BLaER1 treated with 17β-estradiol and CSF1 and Interleukin-3, amounts not matched to agents 10 nM and 100 nM (cell line): ENCODE measurements around the gene SPRY4.
"Not testable (repeated sequence)": the region's sequence is repeated elsewhere in the genome, so short reads cannot be mapped to it uniquely, and the experiment has no call there.

Source experiments
- H3K27ac ChIP-seq, 11 experiments: shearing (Covaris generic); formaldehyde crosslinking; 2 replicates each; pipeline ENCODE4 v1.8.1; 2022
- H3K27me3 ChIP-seq, 11 experiments: shearing (Covaris generic); formaldehyde crosslinking; 2 replicates each; pipeline ENCODE4 v1.8.1; 2022
- H3K36me3 ChIP-seq, 11 experiments: shearing (Covaris generic); formaldehyde crosslinking; 2 replicates each; pipeline ENCODE4 v1.8.1; 2022
- H3K4me1 ChIP-seq, 10 experiments: shearing (Covaris generic); formaldehyde crosslinking; 2 replicates each; pipeline ENCODE4 v1.8.1; 2022
- H3K4me2 ChIP-seq, 11 experiments: shearing (Covaris generic); formaldehyde crosslinking; 2 replicates each; pipeline ENCODE4 v1.8.1; 2022
- H3K4me3 ChIP-seq, 10 experiments: shearing (Covaris generic); formaldehyde crosslinking; 2 replicates each; pipeline ENCODE4 v1.8.1; 2022
- H3K9ac ChIP-seq, 11 experiments: shearing (Covaris generic); formaldehyde crosslinking; 2 replicates each; pipeline ENCODE4 v1.8.1; 2022
- H3K9me3 ChIP-seq, 11 experiments: shearing (Covaris generic); formaldehyde crosslinking; replicated peaks in 1 of 11; 2 replicates each; pipeline ENCODE4 v1.8.1; 2022
- H4K20me1 ChIP-seq, 11 experiments: shearing (Covaris generic); formaldehyde crosslinking; 2 replicates each; pipeline ENCODE4 v1.8.1; 2022
- Cebpa-rat ChIP-seq, 11 experiments: shearing (Covaris generic); IDR thresholded peaks; 2 replicates each; pipeline ENCODE4 v1.8.1; 2022

SPRY4 gene

DNA sequence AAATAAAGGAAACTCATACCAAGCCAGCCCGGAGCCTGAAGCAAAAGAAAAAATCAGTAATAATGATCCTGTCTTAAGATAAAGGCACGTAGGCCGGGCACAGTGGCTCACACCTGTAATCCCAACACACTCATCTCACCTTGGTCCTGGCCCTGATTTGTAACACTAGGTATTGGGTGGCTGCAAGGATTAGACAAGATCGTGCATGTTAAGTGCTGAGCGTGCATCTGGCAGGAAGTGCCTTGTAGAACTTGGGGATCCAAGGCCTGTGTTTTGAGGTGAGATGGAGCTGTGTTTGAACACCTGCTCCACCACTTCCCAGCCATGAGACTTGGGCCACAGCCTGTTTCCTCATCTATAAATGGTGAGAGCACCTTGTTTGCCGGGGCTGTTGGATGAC lies 41.5 kb downstream of the SPRY4 start:
- Histone ChIP-seq H3K4me2 (0 out of 22 replicates have a peak overlapping the region, but pooled peaks of 1 of the 11 experiments have one; percentile 12), H3K27me3 (no peaks in the 10 kb centered on the region), H4K20me1 (no peaks in the 10 kb centered on the region), H3K4me3 (no peak overlapping the region), H3K27ac (no peak overlapping the region), H3K9ac (no peak overlapping the region), H3K4me1 (peaks cover 25 to 64% (median 52%) of the 10 kb centered on the region in 10 experiments), H3K36me3 (no peaks in the 10 kb centered on the region), H3K9me3 (no peaks in the 10 kb centered on the region)
- TF ChIP-seq Cebpa-rat (IDR thresholded peaks at IDR 0.05), result no peak

DNA sequence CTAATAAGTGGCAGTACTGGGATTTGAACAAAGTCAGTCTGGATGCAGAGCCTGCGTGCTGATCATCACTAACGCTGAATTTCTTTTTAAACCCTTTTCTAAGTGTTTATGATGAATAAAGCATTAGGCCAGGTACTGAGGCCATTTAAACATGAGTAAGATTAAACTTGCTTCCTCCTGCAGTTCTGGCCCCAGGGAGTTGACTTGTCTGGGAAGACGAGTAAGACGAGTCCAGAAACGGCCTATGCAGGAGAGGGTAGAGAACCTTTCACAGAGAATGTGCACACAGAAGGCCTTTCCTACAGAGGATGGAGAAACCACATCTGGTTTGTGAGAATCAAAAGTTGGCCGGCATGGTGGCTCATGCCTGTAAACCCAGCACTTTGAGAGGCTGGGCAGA lies 42.9 kb downstream of the SPRY4 start:
- Histone ChIP-seq H3K4me2 (peak overlapping the region in 8 of 11 experiments; percentile 0 to 84 (median 54); a peak in 8 of 22 replicates), H3K9ac (no peak overlapping the region), H3K4me1 (peaks cover 12 to 51% (median 39%) of the 10 kb centered on the region in 10 experiments), H3K36me3 (no peaks in the 10 kb centered on the region), H3K4me3 (no peak overlapping the region), H3K27ac (no peak overlapping the region), H4K20me1 (no peaks in the 10 kb centered on the region), H3K27me3 (no peaks in the 10 kb centered on the region), H3K9me3 (no peaks in the 10 kb centered on the region)
- no peak for TF ChIP-seq Cebpa-rat (IDR thresholded peaks at IDR 0.05)

DNA sequence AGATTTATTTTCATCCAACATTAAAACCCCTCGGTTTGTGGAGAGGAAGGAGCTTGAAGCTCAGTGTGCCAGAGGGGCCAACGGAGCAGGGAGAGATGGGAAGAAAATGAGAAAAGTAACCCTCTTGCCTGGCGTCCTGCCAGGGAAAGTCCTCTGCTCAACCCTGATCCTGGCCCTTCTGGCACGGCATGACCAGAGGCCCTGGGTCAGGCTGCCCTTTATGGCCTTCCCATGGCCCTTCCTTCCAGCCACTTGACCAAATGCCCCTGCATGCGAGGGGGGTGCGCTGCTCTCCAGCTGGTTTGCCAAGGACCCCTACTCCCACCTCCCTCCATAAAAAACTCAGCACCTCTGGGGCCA lies 43.8 kb downstream of the SPRY4 start:
- H3K36me3 ChIP-seq, result no peaks in the 10 kb centered on the region
- peak overlapping the region in 4 of 11 experiments; percentile 15 to 52 (median 29); a peak in 6 of 22 replicates for H3K27ac ChIP-seq
- peak overlapping the region in 10 of 11 experiments; percentile 48 to 84 (median 76); a peak in 20 of 22 replicates for H3K4me2 ChIP-seq
- no peaks in the 10 kb centered on the region for H3K27me3 ChIP-seq
- peaks cover 12 to 41% (median 32%) of the 10 kb centered on the region in 10 experiments for H3K4me1 ChIP-seq
- 0 out of 22 replicates have a peak overlapping the region, but pooled peaks of 1 of the 11 experiments have one; percentile 5 for H3K9ac ChIP-seq
- no peak for TF ChIP-seq Cebpa-rat (IDR thresholded peaks at IDR 0.05)
- no peaks in the 10 kb centered on the region for H4K20me1 ChIP-seq
- H3K4me3 ChIP-seq, result no peak overlapping the region
- H3K9me3 ChIP-seq, result no peaks in the 10 kb centered on the region

DNA sequence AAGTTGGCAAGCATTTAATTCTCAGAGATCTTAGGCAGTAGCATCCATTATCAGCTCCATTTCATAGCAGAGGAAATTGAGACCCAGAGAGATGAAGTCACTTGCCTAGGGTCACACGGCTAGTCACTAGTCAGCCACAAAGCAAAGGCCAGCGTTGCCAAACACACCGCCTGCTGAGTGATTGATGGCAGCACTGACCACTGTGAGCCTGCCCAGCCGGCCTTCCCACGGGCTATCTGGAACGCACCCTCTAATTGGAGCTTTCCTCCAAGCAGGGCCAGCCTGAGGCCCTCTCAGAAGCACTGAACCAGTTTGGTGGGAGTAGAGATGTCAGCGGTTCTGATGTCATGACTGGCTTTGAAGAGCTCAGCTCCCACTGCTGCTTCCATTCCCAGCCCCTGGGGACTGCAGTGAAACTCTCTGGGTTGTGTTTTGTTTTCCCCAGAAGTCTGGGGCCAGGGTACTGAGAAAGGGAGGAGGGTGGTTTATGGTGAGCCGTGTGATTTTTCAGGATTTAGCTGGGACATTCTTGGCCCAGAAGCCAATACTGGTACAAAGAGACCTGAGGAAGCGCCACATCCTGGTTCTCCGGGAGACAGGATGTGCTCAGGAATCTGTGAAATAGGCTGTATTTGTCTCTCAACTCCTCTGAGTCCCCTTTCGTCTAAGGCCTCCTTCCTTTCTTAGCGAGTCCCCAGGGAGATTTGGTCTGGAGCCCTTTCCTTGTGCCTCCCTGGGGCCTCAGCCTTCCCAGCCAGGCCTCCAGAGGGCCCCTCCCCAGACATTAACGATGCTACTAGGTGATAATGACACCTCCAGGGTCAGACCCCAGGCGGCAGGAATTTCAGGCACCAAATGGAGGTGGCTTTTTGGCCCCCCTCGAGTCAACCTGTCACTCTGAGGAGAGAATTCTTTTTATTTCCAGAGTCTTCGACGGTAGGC lies 44.5 kb downstream of the SPRY4 start:
- Histone ChIP-seq H3K4me2 (peak overlapping the region; percentile 48 to 84 (median 75)), H3K27ac (peak overlapping the region in 8 of 11 experiments; percentile 2 to 52 (median 27); a peak in 10 of 22 replicates), H3K4me3 (no peak overlapping the region), H4K20me1 (no peaks in the 10 kb centered on the region), H3K27me3 (no peaks in the 10 kb centered on the region), H3K36me3 (no peaks in the 10 kb centered on the region), H3K9ac (peak overlapping the region in 3 of 11 experiments; percentile 5 to 42 (median 22); a peak in 5 of 22 replicates), H3K4me1 (peaks cover 12 to 37% (median 31%) of the 10 kb centered on the region in 10 experiments), H3K9me3 (no peaks in the 10 kb centered on the region)
- TF ChIP-seq Cebpa-rat (IDR thresholded peaks at IDR 0.05), result no peak

DNA sequence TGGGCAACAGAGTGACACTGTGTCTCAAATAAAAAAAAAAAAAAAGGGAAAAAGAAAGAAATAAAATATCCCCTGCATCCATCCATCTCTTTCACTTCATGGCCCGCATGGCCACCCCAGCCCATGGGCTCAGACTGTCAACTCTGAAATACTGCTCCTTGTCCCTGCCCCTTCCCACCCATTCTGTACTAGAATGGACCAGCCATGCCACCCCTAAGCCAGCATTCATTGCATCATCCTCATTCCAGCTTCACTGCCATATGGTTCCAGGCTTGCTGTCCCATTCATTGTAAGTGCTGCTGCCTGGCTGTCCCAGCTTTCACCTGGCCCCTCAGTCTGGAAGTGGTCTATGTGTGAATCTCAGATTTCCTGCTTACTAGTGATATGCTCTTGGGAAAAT lies 46.2 kb downstream of the SPRY4 start:
- Histone ChIP-seq H3K36me3 (no peaks in the 10 kb centered on the region), H3K27ac (no peak overlapping the region), H3K9ac (no peak overlapping the region), H3K4me2 (0 out of 22 replicates have a peak overlapping the region, but pooled peaks of 1 of the 11 experiments have one; percentile 84), H3K4me1 (peaks cover 12 to 37% (median 31%) of the 10 kb centered on the region in 10 experiments), H4K20me1 (no peaks in the 10 kb centered on the region), H3K9me3 (no peaks in the 10 kb centered on the region), H3K4me3 (no peak overlapping the region), H3K27me3 (no peaks in the 10 kb centered on the region)
- TF ChIP-seq Cebpa-rat (IDR thresholded peaks at IDR 0.05), result no peak

- Histone ChIP-seq H3K27ac (no peak overlapping the region), H3K4me3 (no peak overlapping the region), H4K20me1 (no peaks in the 10 kb centered on the region), H3K9ac (no peak overlapping the region), H3K27me3 (no peaks in the 10 kb centered on the region), H3K4me2 (no peak overlapping the region), H3K4me1 (peaks cover 12 to 34% (median 30%) of the 10 kb centered on the region in 10 experiments), H3K9me3 (no peaks in the 10 kb centered on the region), H3K36me3 (no peaks in the 10 kb centered on the region)
- TF ChIP-seq Cebpa-rat (IDR thresholded peaks at IDR 0.05), result no peak
These were observed 47.0 kb downstream of the SPRY4 start for GRCh38 chr5:142277796-142278195.

DNA sequence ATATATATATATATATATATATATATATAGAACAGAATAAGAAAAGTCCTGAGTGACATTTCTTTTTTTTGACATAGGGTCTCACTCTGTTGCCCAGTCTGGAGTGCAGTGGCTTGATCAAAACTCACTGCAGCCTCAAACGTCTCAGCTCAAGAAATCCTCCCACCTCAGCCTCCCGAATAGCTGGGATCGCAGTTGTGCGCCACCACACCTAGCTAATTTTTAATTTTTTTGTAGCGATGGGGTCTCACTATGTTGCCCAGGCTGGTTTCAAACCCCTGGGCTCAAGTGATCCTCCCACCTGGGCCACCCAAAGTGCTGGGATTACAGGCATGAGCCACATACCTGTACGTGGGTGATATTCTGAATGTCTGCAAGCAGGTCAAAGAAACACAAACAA lies 48.3 kb downstream of the SPRY4 start:
- no peaks in the 10 kb centered on the region for H3K9me3 ChIP-seq

DNA sequence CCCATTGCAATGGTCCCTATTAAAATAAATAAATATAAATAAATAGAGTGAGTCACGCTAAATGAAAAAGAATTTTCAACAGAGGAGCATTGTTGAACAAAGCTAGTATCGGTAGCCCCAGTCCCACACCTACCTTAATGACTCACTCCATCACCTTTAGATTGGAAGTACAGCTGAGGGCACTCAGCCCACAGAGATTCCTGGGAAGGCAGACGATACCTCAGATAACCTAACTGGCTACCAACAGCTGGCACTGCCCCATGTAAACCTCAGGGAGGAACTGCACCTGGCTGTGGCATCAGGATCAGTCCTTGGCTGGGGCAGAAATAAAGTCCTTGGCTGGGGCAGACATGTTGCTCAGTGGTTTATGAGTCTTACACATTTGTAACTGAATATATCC lies 49.3 kb downstream of the SPRY4 start:
- no peaks in the 10 kb centered on the region for H4K20me1 ChIP-seq
- H3K9ac ChIP-seq, result no peak overlapping the region

More for the DNA sequence above, 48.3 kb downstream of the SPRY4 start:
- H3K36me3 ChIP-seq, result no peaks in the 10 kb centered on the region
- TF ChIP-seq Cebpa-rat (IDR thresholded peaks at IDR 0.05), result no peak
- H3K27me3 ChIP-seq, result no peaks in the 10 kb centered on the region
- no peak overlapping the region for H3K27ac ChIP-seq
- H3K4me2 ChIP-seq, result no peak overlapping the region
- H3K9ac ChIP-seq, result no peak overlapping the region
- H3K4me3 ChIP-seq, result no peak overlapping the region
- no peaks in the 10 kb centered on the region for H4K20me1 ChIP-seq
- peaks cover 12 to 28% (median 24%) of the 10 kb centered on the region in 10 experiments for H3K4me1 ChIP-seq

DNA sequence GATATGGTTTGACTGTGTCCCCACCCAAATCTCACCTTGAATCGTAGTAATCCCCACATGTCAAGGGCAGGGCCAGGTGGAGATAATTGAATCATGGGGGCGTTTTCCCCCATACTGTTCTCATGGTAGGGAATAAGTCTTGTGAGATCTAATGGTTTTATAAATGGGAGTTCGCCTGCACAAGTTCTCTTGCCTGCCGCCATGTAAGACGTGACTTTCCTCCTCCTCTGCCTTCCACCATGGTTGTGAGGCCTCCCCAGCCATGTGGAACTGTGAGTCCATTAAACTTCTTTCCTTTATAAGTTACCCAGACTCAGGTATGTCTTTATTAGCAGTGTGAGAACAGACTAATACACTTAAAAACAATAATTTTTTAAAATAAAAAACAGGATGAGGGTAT lies 52.2 kb downstream of the SPRY4 start:
- not testable (repeated sequence) for H3K4me3 ChIP-seq, H3K4me2 ChIP-seq, H3K9me3 ChIP-seq, H3K27ac ChIP-seq, H3K4me1 ChIP-seq, H4K20me1 ChIP-seq, H3K27me3 ChIP-seq, H3K36me3 ChIP-seq, H3K9ac ChIP-seq

More for the DNA sequence above, 49.3 kb downstream of the SPRY4 start:
- no peaks in the 10 kb centered on the region for H3K27me3 ChIP-seq
- no peak for TF ChIP-seq Cebpa-rat (IDR thresholded peaks at IDR 0.05)
- no peaks in the 10 kb centered on the region for H3K36me3 ChIP-seq
- no peak overlapping the region for H3K27ac ChIP-seq
- H3K4me1 ChIP-seq, result peaks cover 9 to 19% (median 14%) of the 10 kb centered on the region in 10 experiments
- no peaks in the 10 kb centered on the region for H3K9me3 ChIP-seq
- no peak overlapping the region for H3K4me2 ChIP-seq
- no peak overlapping the region for H3K4me3 ChIP-seq

DNA sequence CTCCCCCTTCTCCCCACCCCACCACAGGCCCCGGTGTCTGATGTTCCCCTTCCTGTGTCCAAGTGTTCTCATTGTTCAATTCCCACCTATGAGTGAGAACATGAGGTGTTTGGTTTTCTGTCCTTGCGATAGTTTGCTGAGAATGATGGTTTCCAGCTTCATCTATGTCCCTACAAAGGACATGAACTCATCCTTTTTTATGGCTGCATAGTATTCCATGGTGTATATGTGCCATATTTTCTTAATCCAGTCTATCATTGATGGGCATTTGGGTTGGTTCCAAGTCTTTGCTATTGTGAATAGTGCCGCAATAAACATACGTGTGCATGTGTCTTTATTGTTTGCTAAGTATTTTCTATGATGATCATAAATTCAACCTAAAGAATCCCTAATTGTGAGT lies 60.7 kb downstream of the SPRY4 start:
- H3K4me2 ChIP-seq, H3K9ac ChIP-seq, H3K27me3 ChIP-seq, H4K20me1 ChIP-seq, H3K27ac ChIP-seq, H3K36me3 ChIP-seq, H3K4me3 ChIP-seq: not testable (repeated sequence)
- H3K4me1 ChIP-seq, result peaks cover 0 to 20% (median 8%) of the 10 kb centered on the region in 10 experiments; a peak in 16 of 20 replicates
- peaks cover 0 to 13% (median 4%) of the 10 kb centered on the region in 11 experiments; a peak in 7 of 22 replicates for H3K9me3 ChIP-seq
